Stomach (tissue), 9 donors: ENCODE results near the gene SIK1. TPM values are rescaled to one million over a fixed set of nuclear protein-coding genes. Genes with fewer than 3 reads are reported as not detected.
"Not testable (repeated sequence)": the region's sequence is repeated elsewhere in the genome, so short reads cannot be mapped to it uniquely, and the experiment has no call there.

Experiments used
- DNase-seq, 2 donors: peaks; one replicate each; pipeline versions ENCODE4 v3.0.0 to v3.0.0-alpha.2; 2013 to 2019
- H3K27ac ChIP-seq, 5 donors: fragments of 200-600 bp in 4 of 5; sonication (generic) in 4 of 5; one replicate each; pipeline ENCODE4 v1.5.1; 2013 to 2019; ENCODE audit warnings: mild to moderate bottlenecking in 1 of 5, moderate library complexity in 1 of 5
- H3K27me3 ChIP-seq, 3 donors: fragments of 200-600 bp; sonication (generic); one replicate each; pipeline ENCODE4 v1.5.1; 2017 to 2019; ENCODE audit warnings: mixed run types in 1 of 3
- H3K36me3 ChIP-seq, 4 donors: fragments of 200-600 bp; sonication (generic); 1 replicate in 3 of 4; 2 replicates in 1 of 4; pipeline ENCODE4 v1.5.1; 2016 to 2019
- H3K4me1 ChIP-seq, 4 donors: fragments of 200-600 bp; sonication (generic); one replicate each; pipeline ENCODE4 v1.5.1; 2016 to 2019
- H3K4me3 ChIP-seq, 4 donors: fragments of 200-600 bp; sonication (generic) in 3 of 4; one replicate each; pipeline ENCODE4 v1.5.1; 2016 to 2019; ENCODE audit warnings: mild to moderate bottlenecking in 1 of 4
- H3K9me3 ChIP-seq, 4 donors: fragments of 200-600 bp; sonication (generic); one replicate each; pipeline ENCODE4 v1.5.1; 2016 to 2019
- WGBS, 5 donors: extraction: QIAGEN DNeasy Blood & Tissue Kit in 3 of 5; methylation state at CpG; one replicate each; pipeline versions ENCODE4 v1.1.5 to v1.1.7; 2013 to 2018; 5-methylcytosine and 5-hydroxymethylcytosine counted together
- intact Hi-C: fragments of 100-400 bp; cut with DNase I; formaldehyde crosslinking; loops from one replicate; pipeline ENCODE4 v1.15.1; 2023; ENCODE audit warnings: low total_unique reads
- polyA plus RNA-seq, 3 donors: library from polyadenylated mRNA; stranded (reverse); fragments of 200-250 nt; gene quantifications; one replicate each; pipeline ENCODE4 v1.2.3, GENCODE V29; 2013
- total RNA-seq, 5 donors: library from RNA; depleted of rRNA; stranded (reverse); fragments of >200 nt; gene quantifications; one replicate each; pipeline versions ENCODE4 v1.1.0 to v1.2.3, GENCODE V29; 2014 to 2016
- donor health status: healthy with polysubstance abuse.
- donor health status: Bipolar disorder and iron deficiency.
- donor health status: healthy.

SIK1 gene
- total and polyA plus RNA-seq, 8 donors = 0.43 to 93.4 (median 16.9) TPM

DNA sequence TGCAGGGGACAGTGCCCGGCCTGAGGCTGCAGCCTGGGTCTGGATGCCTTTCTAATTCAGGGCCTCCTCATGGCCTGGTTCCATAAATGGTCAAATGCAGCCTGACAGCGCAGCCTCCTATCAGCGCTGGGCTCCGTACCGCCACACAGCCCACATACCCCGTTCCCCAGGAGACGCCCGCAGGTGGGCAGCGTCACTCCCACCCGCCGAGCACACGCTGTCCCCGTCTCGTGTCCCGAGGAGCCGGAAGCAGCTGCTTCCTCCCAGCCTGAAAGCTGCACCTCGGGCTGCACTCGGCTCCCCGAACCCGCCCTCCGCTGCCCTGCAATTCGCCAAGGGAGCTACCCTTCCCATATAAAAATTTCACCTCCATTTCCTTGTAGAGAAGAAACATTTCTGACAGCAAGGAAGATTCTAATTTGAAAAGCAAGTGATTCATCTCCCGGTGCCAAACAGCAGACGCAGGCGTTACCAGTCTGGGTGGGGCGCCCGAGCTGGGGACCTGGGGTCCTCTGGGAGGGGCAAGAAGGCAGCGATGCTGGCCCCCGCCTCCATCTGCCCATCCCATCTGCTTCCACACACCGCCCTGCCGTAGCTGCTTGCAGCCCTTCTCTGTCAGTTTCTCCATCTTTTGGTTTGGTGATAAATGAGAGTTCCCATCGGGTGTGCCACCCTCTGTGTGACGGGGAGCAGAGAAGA is 29.8 kb upstream of the SIK1 start:
- H3K36me3 ChIP-seq, H3K9me3 ChIP-seq, H3K27ac ChIP-seq, DNase-seq, intact Hi-C loops, H3K27me3 ChIP-seq, H3K4me1 ChIP-seq, H3K4me3 ChIP-seq: not testable (repeated sequence)
- WGBS, 5 donors = no CpG with 5 or more reads among the region's 33 CpGs

GRCh38 chr21:43455717-43456116 is 28.8 kb upstream of the SIK1 start:
- H3K27me3 ChIP-seq, DNase-seq, H3K36me3 ChIP-seq, H3K4me1 ChIP-seq, H3K27ac ChIP-seq, H3K9me3 ChIP-seq, H3K4me3 ChIP-seq, intact Hi-C loops: not testable (repeated sequence)
- no CpG with 5 or more reads among the region's 12 CpGs for WGBS, 5 donors

- H3K27ac ChIP-seq, H3K4me1 ChIP-seq, H3K9me3 ChIP-seq, H3K36me3 ChIP-seq, H3K27me3 ChIP-seq, intact Hi-C loops, H3K4me3 ChIP-seq, DNase-seq: not testable (repeated sequence)
- WGBS, 5 donors = no CpG with 5 or more reads among the region's 5 CpGs
Measured at GRCh38 chr21:43454176-43454575, 27.2 kb upstream of the SIK1 start.

- H3K27me3 ChIP-seq, H3K27ac ChIP-seq, H3K4me3 ChIP-seq, intact Hi-C loops, H3K4me1 ChIP-seq, DNase-seq, H3K9me3 ChIP-seq, H3K36me3 ChIP-seq: not testable (repeated sequence)
- WGBS, 5 donors = 100% methylated on average over 1 of the region's 17 CpGs; no CpG with 5 or more reads in 4 of the 5 donors
Measured at GRCh38 chr21:43451850-43452249, 24.9 kb upstream of the SIK1 start.

DNA sequence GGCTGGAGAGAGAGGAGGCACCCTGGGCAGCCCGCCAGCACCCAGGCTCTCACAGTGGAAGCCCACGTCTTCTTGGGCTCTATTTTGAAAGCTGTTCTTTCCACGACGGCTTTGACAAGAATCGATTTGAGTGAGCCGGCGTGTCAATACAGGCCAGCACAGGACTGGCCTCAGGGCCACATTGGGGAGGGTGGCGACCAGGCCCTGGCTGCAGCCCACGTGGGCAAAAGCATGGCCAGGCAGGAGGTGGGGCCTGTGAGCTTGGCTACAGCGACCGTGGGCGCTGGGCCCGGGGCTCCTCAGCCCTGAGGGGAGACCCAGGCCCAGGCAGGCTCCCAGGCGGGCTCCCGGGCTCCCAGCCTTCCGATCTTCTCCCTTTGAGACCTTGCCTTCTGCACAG is 23.4 kb upstream of the SIK1 start:
- H3K27me3 ChIP-seq, H3K4me3 ChIP-seq, H3K9me3 ChIP-seq, intact Hi-C loops, H3K27ac ChIP-seq, DNase-seq, H3K4me1 ChIP-seq, H3K36me3 ChIP-seq: not testable (repeated sequence)
- WGBS, 5 donors = no CpG with 5 or more reads among the region's 16 CpGs

GRCh38 chr21:43447353-43447977 is 20.5 kb upstream of the SIK1 start:
- H3K27me3 ChIP-seq, DNase-seq, H3K4me1 ChIP-seq, H3K27ac ChIP-seq, H3K9me3 ChIP-seq, H3K4me3 ChIP-seq, intact Hi-C loops, H3K36me3 ChIP-seq: not testable (repeated sequence)
- no CpG with 5 or more reads among the region's 23 CpGs for WGBS, 5 donors

- H3K36me3 ChIP-seq, H3K4me1 ChIP-seq, intact Hi-C loops, H3K27ac ChIP-seq, H3K4me3 ChIP-seq, DNase-seq, H3K9me3 ChIP-seq, H3K27me3 ChIP-seq: not testable (repeated sequence)
- WGBS, 5 donors = no CpG with 5 or more reads among the region's 35 CpGs
Measured at GRCh38 chr21:43446277-43446932, 19.5 kb upstream of the SIK1 start.

- H3K36me3 ChIP-seq, H3K4me3 ChIP-seq, H3K27me3 ChIP-seq, H3K4me1 ChIP-seq, intact Hi-C loops, H3K9me3 ChIP-seq, H3K27ac ChIP-seq, DNase-seq: not testable (repeated sequence)
- WGBS, 5 donors = 77 to 92% (median 81%) methylated on average over 7 to 8 of the region's 28 CpGs; no CpG with 5 or more reads in 2 of the 5 donors
Measured at GRCh38 chr21:43444524-43444923, 17.6 kb upstream of the SIK1 start.

- DNase-seq, H3K27ac ChIP-seq, intact Hi-C loops, H3K27me3 ChIP-seq, H3K9me3 ChIP-seq, H3K4me1 ChIP-seq, H3K4me3 ChIP-seq, H3K36me3 ChIP-seq: not testable (repeated sequence)
- 38 to 65% methylated on average over 1 of the region's 12 CpGs; no CpG with 5 or more reads in 3 of the 5 donors for WGBS, 5 donors
Measured at GRCh38 chr21:43442571-43442970, 15.6 kb upstream of the SIK1 start.

- H3K4me1 ChIP-seq, H3K27me3 ChIP-seq, H3K9me3 ChIP-seq, H3K27ac ChIP-seq, intact Hi-C loops, H3K4me3 ChIP-seq, DNase-seq, H3K36me3 ChIP-seq: not testable (repeated sequence)
- WGBS, 5 donors = no CpG with 5 or more reads among the region's 25 CpGs
Measured at GRCh38 chr21:43440835-43441727, 14.2 kb upstream of the SIK1 start.

- H3K27ac ChIP-seq, intact Hi-C loops, H3K4me1 ChIP-seq, H3K4me3 ChIP-seq, H3K36me3 ChIP-seq, DNase-seq, H3K9me3 ChIP-seq, H3K27me3 ChIP-seq: not testable (repeated sequence)
- 76 to 86% (median 80%) methylated on average over 1 to 4 of the region's 6 CpGs; no CpG with 5 or more reads in 1 of the 5 donors for WGBS, 5 donors
Measured at GRCh38 chr21:43439316-43440075, 12.6 kb upstream of the SIK1 start.
